ENCODE measurements around the gene ADSL. TPM values are rescaled to one million over a fixed set of nuclear protein-coding genes. Genes with fewer than 3 reads are reported as not detected.

Gene ADSL
- total RNA-seq, 6 experiments from 2014 or later: 15.1 to 47.6 (median 24.9) TPM

DNA sequence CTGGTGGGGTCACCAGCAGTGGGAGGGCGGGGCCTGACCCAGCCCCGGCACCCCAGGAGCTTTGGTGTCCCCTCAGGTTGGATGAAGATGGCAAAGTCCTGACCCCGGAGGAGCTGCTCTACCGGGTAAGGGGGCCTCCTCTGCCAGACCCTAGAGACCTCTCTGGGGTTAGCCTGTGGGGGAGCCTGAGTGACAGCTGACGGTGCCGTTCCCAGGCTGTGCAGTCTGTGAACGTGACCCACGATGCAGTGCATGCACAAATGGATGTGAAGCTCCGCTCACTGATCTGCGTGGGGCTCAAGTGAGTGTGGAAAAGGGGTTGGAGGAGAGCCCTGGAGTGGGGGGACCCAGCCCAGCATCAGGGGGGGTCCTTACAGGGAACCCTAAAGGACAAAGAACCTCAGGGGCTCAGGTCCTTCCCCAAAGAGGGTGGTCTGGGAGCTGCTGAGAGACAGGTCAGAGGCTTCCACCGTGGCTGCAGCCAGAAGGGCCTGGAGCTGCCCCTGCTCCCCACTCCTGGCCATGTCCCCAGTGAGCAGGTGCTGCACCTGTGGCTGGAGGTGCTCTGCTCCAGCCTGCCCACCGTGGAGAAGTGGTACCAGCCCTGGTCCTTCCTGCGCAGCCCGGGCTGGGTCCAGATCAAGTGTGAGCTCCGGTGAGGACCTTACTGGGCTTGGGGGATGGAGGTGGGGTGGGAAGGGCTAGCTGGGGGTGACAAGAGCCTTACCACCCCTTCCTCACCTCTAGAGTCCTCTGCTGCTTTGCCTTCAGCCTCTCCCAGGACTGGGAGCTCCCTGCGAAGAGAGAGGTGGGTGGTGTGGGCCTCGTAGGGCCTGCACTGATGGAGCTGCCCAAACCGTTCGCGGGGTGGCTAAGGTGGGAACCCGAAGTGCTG lies 62.7 kb downstream of the ADSL start:
- H3K36me3 ChIP-seq: peaks cover 0 to 57% (median 4%) of the 10 kb centered on the region in 4 donors
- DNase-seq: peak in 1 of 3 donors; percentile 47
- intact Hi-C loops (cut with DNase I): no loop called here

DNA sequence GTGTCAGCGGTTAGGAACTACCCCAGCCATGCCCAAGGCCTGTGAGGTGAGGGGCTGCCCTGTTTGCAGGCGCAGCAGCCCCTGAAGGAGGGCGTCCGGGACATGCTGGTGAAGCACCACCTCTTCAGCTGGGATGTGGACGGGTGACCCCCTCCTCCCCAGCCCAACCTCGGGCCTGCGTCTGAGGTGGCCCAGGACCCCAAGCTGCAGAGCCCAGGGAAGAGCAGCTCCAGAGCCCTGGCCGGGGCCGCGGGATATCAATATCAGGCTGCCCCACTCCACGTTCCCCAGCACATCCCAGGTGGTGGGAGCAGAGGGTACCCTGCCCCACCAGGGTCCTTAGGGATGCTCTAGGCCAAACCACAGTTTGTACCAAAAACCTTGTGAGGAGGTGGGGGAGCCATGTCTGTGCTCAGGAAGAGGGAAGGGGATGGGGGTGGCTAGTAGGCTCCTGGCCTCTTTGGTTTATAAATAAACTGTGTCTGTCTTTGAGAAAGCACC lies 63.4 kb downstream of the ADSL start:
- peaks cover 0 to 14% (median 0%) of the 10 kb centered on the region in 4 donors for H3K4me1 ChIP-seq
- H3K9me3 ChIP-seq: no peaks in the 10 kb centered on the region
- no peak overlapping the region for H3K4me3 ChIP-seq
- no peak for ATAC-seq
- H3K27ac ChIP-seq: no peak overlapping the region
- WGBS (ENCODE audit: insufficient coverage, low coverage, low lambda C conversion rate, missing lambda C conversion rate): 100% methylated on average over 1 of the region's 11 CpGs
- H3K36me3 ChIP-seq: peaks cover 0 to 50% (median 4%) of the 10 kb centered on the region in 4 donors
- intact Hi-C loops (cut with DNase I): no loop called here
- peak in 1 of 3 donors; percentile 44 for DNase-seq
- TF ChIP-seq CTCF (IDR thresholded peaks at IDR 0.05) (no peak), POLR2A (IDR thresholded peaks at IDR 0.05) (no peak)
- no peaks in the 10 kb centered on the region for H3K27me3 ChIP-seq

More for the DNA sequence above, 62.7 kb downstream of the ADSL start:
- H3K4me1 ChIP-seq: peaks cover 0 to 14% (median 0%) of the 10 kb centered on the region in 4 donors
- H3K27me3 ChIP-seq: no peaks in the 10 kb centered on the region
- H3K27ac ChIP-seq: no peak overlapping the region
- no peaks in the 10 kb centered on the region for H3K9me3 ChIP-seq
- TF ChIP-seq POLR2A (IDR thresholded peaks at IDR 0.05): no peak
- no peak for TF ChIP-seq CTCF (IDR thresholded peaks at IDR 0.05)
- H3K4me3 ChIP-seq: no peak overlapping the region
- no peak for ATAC-seq
- 75% methylated on average over 5 of the region's 21 CpGs for WGBS (ENCODE audit: insufficient coverage, low coverage, low lambda C conversion rate, missing lambda C conversion rate)

DNA sequence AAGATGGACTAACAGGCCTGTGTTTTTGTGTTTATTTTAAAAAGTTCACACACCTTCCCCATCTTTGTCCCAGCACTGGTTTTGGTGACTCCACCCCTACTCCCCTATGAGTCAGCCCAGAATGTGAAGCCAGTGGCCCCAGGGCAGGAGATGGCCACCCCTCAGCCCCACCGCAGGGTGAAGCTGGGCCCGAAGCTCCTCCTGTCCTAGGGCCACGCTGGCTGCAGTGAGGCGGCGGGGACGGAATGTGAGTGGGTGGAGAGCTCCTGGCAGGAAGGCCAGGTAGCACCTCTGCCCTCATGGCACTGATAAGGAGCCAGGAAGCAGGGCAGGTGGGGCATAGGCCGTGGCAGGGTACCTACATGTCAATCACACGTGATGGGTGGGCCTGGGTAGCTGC lies 64.0 kb downstream of the ADSL start:
- no peak overlapping the region for H3K27ac ChIP-seq
- no peaks in the 10 kb centered on the region for H3K9me3 ChIP-seq
- no peak for TF ChIP-seq CTCF (IDR thresholded peaks at IDR 0.05)
- no peak for TF ChIP-seq POLR2A (IDR thresholded peaks at IDR 0.05)
- H3K4me3 ChIP-seq: no peak overlapping the region
- H3K36me3 ChIP-seq: peaks cover 0 to 44% (median 4%) of the 10 kb centered on the region in 4 donors
- peak; percentile 47 to 60 (median 57) for DNase-seq
- intact Hi-C loops (cut with DNase I): no loop called here
- ATAC-seq: peak; percentile 10 to 67 (median 27)
- no peaks in the 10 kb centered on the region for H3K27me3 ChIP-seq
- peaks cover 0 to 14% (median 0%) of the 10 kb centered on the region in 4 donors for H3K4me1 ChIP-seq
- WGBS (ENCODE audit: insufficient coverage, low coverage, low lambda C conversion rate, missing lambda C conversion rate): 33% methylated on average over 1 of the region's 8 CpGs

DNA sequence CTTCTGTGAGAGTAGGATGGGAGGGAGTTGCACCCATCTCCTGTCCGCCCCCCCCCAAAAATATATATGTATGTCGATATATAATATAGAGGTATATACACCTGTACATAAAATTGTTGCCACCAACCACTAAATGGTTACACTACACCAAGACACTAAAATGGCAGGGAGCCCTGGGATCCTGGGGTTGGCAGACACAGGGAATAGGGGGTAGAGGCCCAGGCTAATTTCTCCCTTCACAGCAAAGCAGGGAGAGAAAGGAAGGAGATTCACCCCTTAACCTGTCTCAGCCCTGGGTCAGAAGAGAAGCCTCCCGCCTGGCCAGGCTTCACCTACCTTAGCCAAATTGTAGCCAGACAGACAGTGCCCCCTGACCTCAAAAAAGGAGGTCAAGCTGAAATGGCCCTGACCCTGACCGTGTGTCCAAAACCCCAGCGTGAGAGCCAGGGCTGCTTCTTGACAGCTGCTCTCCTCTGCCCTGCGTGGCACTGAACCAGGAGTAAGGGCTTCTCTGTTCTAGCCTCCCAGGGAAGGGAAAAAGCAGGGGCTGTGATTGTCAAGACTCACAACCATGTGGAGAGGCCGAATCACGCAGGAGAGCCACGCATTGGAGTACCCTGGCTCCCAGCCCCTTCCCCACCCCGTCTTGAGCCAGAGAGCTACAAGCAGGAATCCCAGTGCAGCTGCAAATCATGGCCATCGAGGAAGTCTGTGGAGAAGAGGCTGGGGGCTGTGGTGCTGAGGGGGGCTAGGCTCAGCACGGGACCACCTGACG lies 64.6 kb downstream of the ADSL start:
- ATAC-seq (peak; percentile 25 to 73 (median 61)), DNase-seq (peak in 2 of 3 donors; percentile 63 to 73)
- Histone ChIP-seq H3K4me3 (no peak overlapping the region), H3K27me3 (no peaks in the 10 kb centered on the region), H3K9me3 (no peaks in the 10 kb centered on the region), H3K4me1 (peaks cover 0 to 14% (median 0%) of the 10 kb centered on the region in 4 donors), H3K36me3 (peaks cover 0 to 38% (median 4%) of the 10 kb centered on the region in 4 donors), H3K27ac (no peak overlapping the region)
- intact Hi-C loops (cut with DNase I): no loop called here
- TF ChIP-seq POLR2A (IDR thresholded peaks at IDR 0.05) (no peak), CTCF (IDR thresholded peaks at IDR 0.05) (no peak)
- 100% methylated on average over 1 of the region's 13 CpGs for WGBS (ENCODE audit: insufficient coverage, low coverage, low lambda C conversion rate, missing lambda C conversion rate)

Data from right lobe of liver (tissue), 6 donors.